Measurements from ENCODE around the gene SH3RF1. TPM values are rescaled to one million over a fixed set of nuclear protein-coding genes. Genes with fewer than 3 reads are reported as not detected.

Gene SH3RF1
- total RNA-seq, 2 donors from 2014 or later = 37.6 to 68.8 TPM

GRCh38 chr4:169220447-169220846 lies 50.3 kb downstream of the SH3RF1 start:
- no peak overlapping the region for H3K27ac Mint-ChIP-seq
- H3K4me1 Mint-ChIP-seq = peaks cover 2% of the 10 kb centered on the region
- H3K36me3 ChIP-seq (ENCODE audit: control insufficient read depth, insufficient read depth, low read length) = peaks cover 35% of the 10 kb centered on the region
- H3K27ac ChIP-seq (ENCODE audit: low read depth, low read length) = no peak overlapping the region
- no peaks in the 10 kb centered on the region for H3K4me1 ChIP-seq (ENCODE audit: control insufficient read depth, insufficient read depth, low read length)
- 84 to 100% methylated on average over 1 to 3 of the region's 3 CpGs for WGBS, 2 experiments (ENCODE audit: insufficient coverage in 1 of 2, insufficient read length in 1 of 2)
- H3K4me3 Mint-ChIP-seq = no peak overlapping the region
- no peak for TF ChIP-seq CTCF (conservative IDR thresholded peaks at IDR 0.05)
- H3K4me3 ChIP-seq (ENCODE audit: low read length) = no peak overlapping the region
- no peak overlapping the region for H3K9ac ChIP-seq (ENCODE audit: extremely low read depth, low read length, poor library complexity, severe bottlenecking)
- peaks cover 8% of the 10 kb centered on the region for H3K36me3 Mint-ChIP-seq (ENCODE audit: low read depth)
- no peaks in the 10 kb centered on the region for H3K27me3 ChIP-seq (ENCODE audit: control insufficient read depth, insufficient read depth, low read length, poor library complexity, severe bottlenecking)
- no peaks in the 10 kb centered on the region for H3K9me3 Mint-ChIP-seq
- no peaks in the 10 kb centered on the region for H3K27me3 Mint-ChIP-seq (ENCODE audit: insufficient read depth)
- no peak for DNase-seq
- peaks cover 6% of the 10 kb centered on the region for H3K9me3 ChIP-seq (ENCODE audit: control insufficient read depth, low read length)

- H3K4me1 ChIP-seq (ENCODE audit: control insufficient read depth, insufficient read depth, low read length) = no peaks in the 10 kb centered on the region
- Mint-ChIP-seq H3K4me1 (peaks cover 2% of the 10 kb centered on the region), H3K9me3 (peaks cover 8% of the 10 kb centered on the region), H3K36me3 (ENCODE audit: low read depth) (peaks cover 16% of the 10 kb centered on the region), H3K27me3 (ENCODE audit: insufficient read depth) (no peaks in the 10 kb centered on the region), H3K4me3 (no peak overlapping the region), H3K27ac (no peak overlapping the region)
- H3K27me3 ChIP-seq (ENCODE audit: control insufficient read depth, insufficient read depth, low read length, poor library complexity, severe bottlenecking) = no peaks in the 10 kb centered on the region
- H3K4me3 ChIP-seq (ENCODE audit: low read length) = no peak overlapping the region
- H3K9me3 ChIP-seq (ENCODE audit: control insufficient read depth, low read length) = peaks cover 16% of the 10 kb centered on the region
- peaks cover 35% of the 10 kb centered on the region for H3K36me3 ChIP-seq (ENCODE audit: control insufficient read depth, insufficient read depth, low read length)
- no peak for DNase-seq
- H3K9ac ChIP-seq (ENCODE audit: extremely low read depth, low read length, poor library complexity, severe bottlenecking) = no peak overlapping the region
- H3K27ac ChIP-seq (ENCODE audit: low read depth, low read length) = no peak overlapping the region
- WGBS, 2 experiments (ENCODE audit: insufficient coverage in 1 of 2, insufficient read length in 1 of 2) = 88% methylated on average over 2 of the region's 2 CpGs; no CpG with 5 or more reads in 1 of the 2 experiments
- TF ChIP-seq CTCF (conservative IDR thresholded peaks at IDR 0.05) = no peak
Observed at GRCh38 chr4:169219440-169219839, 51.3 kb downstream of the SH3RF1 start.

- Histone ChIP-seq H3K4me3 (ENCODE audit: low read length) (peak overlapping the region; percentile 41), H3K27ac (ENCODE audit: low read depth, low read length) (no peak overlapping the region), H3K9ac (ENCODE audit: extremely low read depth, low read length, poor library complexity, severe bottlenecking) (no peak overlapping the region), H3K4me1 (ENCODE audit: control insufficient read depth, insufficient read depth, low read length) (no peaks in the 10 kb centered on the region), H3K36me3 (ENCODE audit: control insufficient read depth, insufficient read depth, low read length) (peaks cover 36% of the 10 kb centered on the region), H3K9me3 (ENCODE audit: control insufficient read depth, low read length) (peaks cover 35% of the 10 kb centered on the region), H3K27me3 (ENCODE audit: control insufficient read depth, insufficient read depth, low read length, poor library complexity, severe bottlenecking) (no peaks in the 10 kb centered on the region)
- H3K27ac Mint-ChIP-seq = no peak overlapping the region
- H3K27me3 Mint-ChIP-seq (ENCODE audit: insufficient read depth) = no peaks in the 10 kb centered on the region
- H3K9me3 Mint-ChIP-seq = peaks cover 21% of the 10 kb centered on the region
- no peak for DNase-seq
- WGBS, 2 experiments (ENCODE audit: insufficient coverage in 1 of 2, insufficient read length in 1 of 2) = 70 to 86% methylated on average over 2 to 4 of the region's 4 CpGs
- H3K4me1 Mint-ChIP-seq = peaks cover 2% of the 10 kb centered on the region
- TF ChIP-seq CTCF (conservative IDR thresholded peaks at IDR 0.05) = no peak
- H3K4me3 Mint-ChIP-seq = no peak overlapping the region
- peaks cover 44% of the 10 kb centered on the region for H3K36me3 Mint-ChIP-seq (ENCODE audit: low read depth)
Observed at GRCh38 chr4:169215656-169216055, 55.1 kb downstream of the SH3RF1 start.

Data from endodermal cell (in vitro differentiated cells).